NOMO-1 treated with DMSO at 0.1 percent for 48 hours (cell line): ENCODE measurements around the gene PLA2G1B.
A peak's percentile ranks its signal among the peaks of the same experiment; 100 is the strongest.

Experiments used
- DNase-seq: peaks from one replicate; lab custom pipeline; 2025; ENCODE audit not compliant: unreplicated experiment; lab: John Stamatoyannopoulos, UW

The PLA2G1B gene

DNA sequence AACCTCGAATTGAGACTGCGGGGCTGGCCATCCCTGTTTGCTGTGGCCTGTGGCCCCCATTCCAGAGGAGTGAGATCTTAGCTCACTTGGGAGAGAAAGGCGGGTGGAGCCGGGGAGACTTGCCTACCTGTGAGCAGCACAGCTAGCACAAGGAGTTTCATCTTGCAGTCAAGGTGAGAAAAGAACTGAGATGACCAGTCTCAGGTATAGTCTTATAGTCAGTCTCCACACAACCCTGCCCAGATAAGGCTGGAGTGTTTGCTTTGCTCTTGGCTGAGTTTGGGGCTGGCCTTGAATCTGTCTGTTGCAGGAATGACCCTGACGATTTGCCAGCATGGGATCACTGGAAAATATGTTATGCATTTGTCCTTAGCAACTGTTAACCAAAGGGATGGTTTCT is at the start of gene PLA2G1B:
TSS of gene PLA2G1B (minus strand) at position 187 of the 400 bp plus-strand sequence. CDS start at position 161, 26 bp downstream.
- no peak for DNase-seq

DNA sequence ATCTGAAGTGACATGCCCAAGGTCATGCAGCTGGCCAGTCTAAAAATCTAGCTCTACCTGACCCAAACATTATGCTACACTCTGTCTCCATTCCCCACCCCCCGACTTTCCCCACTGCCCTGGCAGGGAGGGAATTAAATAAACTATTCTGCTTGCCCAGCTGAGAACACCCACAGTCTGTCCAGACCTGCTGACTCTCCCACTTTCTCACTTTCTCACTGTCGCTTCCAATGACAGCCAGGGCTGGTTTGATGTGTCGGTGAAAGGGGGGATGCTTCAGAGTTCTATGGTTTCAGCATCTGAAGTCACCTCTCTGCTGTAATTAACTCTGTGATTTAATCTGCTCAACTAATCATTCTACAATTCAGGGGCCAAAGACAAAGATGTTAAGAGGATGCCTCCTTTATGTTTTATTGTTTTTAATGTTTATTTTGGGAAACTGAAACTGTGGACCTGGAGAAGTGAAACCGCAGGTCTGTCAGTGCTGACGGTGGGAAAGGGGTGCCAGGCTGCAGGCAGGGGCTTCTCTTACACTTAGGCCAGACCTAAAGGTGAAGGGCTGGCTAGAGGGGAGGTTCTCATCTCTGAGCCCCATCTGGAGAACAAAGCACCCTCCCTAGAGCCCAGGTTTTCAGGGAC is 49.5 kb upstream of the PLA2G1B start:
- peak; percentile 12 for DNase-seq

DNA sequence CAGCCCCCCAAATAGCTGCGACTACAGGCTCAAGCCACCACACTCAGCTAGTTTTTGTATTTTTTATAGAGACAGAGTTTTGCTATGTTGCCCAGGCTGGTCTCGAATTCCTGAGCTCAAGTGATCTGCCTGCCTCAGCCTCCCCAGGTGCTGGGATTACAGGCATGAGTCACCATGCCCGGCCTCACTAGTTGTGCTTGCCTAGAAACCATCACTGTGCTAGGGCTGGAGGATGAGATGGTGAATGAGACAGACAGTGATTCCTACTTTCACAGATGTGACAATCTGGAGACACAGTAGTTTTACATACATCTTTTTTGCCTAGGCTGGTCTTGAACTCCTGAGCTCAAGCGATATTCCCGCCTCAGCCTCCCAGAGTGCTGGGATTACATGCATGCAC is 48.8 kb upstream of the PLA2G1B start:
- DNase-seq: no peak

DNA sequence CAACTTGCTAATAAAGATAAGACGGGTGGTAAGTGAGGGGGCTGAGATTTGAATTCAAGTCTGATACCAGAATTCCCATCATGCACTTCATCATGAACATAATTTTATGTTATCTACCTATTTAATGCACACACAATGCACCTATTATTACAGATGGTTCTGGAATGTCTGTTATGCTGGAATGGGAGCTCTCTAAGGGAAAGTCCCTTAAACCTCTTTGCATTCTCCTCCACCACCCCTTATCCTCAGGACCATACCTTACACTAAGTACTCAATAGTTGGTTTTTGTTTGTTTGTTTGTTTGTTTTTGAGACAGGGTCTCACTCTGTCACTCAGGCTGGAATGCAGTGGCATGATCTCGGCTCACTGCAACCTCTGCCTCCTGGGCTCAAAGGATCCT is 48.4 kb upstream of the PLA2G1B start:
- no peak for DNase-seq

DNA sequence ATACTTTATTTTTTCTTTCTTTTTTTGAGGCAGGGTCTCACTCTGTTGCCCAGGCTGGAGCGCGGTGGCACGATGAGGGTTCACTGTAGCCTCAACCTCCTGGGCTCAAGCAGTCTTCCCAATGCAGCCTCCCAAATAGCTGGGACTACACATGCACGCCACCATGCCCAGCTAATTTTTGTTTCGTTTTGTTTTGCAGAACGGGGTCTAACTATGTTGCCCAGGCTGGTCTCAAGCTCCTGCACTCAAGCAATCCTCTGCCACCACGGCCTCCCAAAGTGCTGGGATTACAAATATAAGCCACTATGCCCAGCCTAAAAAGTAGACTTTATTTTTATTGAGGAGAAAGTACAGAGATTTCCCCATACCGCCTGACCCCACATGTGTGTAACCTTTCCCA is 46.1 kb upstream of the PLA2G1B start:
- DNase-seq: no peak

DNA sequence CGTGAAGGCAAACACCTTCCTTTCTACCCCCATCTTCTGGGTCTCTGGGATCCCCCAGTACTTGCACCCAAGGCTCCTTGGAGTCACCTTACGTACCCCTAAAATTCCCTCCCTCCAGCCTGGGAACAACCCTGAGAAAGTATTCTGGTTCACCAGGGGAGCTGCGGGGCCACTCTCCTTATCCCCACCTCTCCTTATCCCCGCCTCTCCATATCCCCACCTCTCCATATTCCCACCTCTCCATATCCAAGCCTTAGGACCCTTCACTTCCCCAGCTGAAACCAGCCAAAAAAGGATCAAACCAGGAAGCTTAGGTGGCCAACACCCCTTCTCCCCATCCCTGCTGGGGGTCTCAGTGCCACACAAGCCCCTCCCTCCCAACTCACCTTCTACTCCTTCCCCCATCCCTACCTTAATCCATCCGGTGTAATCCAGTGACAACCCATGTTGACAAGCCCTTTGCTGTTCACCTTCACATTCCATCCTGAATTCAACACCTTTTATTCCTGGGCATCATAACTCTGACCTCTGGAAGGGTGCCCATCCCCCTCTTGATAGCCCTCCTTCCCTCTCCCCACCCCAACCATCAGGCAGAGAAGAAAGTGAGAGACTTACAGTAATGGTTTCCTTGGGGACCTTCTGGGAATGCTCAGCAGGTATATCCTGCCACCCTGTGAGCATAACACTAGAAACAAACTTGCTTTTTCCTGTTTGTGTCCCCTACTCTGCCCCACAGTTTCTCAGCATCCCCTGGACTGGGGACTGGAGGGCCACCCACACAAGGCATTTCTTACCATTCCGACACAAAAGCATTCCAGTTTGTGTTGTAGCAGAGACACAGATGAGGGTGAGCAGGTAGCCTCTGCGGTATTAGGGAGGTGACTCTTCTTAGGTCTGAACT is 43.0 kb upstream of the PLA2G1B start:
- no peak for DNase-seq

DNA sequence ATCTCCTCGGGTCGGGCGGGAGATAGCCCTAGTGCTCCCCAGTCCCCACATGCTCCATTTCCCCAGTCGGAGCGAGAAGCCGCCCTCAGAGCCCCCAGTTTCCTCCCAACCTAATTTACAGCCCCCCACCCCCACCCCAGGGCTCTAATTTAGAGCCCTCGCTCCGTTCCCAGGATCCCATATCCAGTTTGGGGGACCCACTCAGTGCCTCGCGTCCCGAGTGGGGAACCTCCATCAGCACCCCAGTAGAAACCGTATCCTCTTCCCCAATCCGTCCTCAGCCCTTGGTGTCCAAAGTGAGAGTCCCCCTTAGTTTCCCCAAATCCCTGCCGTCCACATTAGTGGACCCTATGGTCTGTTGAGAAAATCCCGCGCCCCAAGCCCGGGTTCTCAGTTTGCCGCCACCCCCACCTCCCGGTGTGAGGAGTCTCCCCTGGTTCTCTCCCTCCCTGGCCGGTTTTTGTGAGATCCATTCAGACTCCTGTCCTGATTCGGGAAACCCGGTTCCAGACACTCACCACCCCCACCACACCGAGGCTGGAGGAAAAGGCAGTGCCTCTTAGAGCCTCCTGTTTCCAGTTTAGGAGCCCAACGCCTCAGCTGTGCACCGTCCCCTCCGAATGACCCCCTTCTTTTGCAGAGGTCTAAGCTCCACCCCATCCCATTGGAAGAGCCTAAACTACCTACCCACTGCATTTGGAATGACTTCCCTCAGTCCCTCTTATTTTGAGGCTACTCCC is 42.2 kb upstream of the PLA2G1B start:
- no peak for DNase-seq

DNA sequence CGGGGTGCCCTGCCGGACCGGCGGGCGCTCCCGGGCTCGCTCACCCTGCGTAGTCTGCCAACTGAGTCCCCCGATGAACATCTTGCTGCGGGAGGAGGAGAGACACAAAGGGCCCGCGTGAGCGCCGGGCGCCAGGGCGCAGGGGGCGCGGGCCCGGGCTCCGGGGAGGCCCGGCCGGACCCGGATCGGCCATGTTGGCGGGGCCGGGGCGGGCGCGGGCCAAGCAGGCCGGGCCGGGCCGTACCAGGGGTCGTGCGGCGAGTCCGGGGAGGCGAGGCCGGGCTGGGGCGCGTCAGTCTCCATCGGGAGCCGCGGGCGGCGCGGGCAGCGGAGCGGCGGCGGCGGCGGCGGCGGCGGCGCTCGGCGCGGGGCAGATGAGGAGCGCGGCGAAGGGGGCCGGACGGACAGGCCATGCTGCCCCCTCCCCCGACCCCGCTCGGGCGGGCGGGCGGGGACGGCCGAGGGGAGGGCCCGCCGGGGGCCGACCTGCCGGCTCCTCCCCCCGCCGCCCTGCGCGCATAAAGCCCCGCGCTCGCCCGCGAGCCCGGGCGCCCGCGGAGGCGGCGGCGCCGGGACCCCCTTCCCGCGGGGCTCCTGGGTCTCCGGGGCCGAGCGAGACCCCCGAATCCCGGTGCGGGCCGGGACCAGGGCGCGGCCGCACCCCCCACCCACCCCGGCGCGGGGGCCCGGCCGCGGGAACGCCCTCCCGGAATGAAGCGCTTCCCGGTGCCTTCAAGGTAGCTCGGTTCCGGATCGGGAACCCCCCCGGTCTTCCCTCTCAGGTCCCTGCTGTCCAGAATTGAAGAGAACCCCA is 41.4 kb upstream of the PLA2G1B start, which contains the start of gene MSI1:
TSS of gene MSI1 (minus strand) at position 376 of the 814 bp plus-strand sequence. CDS start at position 303, 73 bp downstream.
- no peak for DNase-seq

DNA sequence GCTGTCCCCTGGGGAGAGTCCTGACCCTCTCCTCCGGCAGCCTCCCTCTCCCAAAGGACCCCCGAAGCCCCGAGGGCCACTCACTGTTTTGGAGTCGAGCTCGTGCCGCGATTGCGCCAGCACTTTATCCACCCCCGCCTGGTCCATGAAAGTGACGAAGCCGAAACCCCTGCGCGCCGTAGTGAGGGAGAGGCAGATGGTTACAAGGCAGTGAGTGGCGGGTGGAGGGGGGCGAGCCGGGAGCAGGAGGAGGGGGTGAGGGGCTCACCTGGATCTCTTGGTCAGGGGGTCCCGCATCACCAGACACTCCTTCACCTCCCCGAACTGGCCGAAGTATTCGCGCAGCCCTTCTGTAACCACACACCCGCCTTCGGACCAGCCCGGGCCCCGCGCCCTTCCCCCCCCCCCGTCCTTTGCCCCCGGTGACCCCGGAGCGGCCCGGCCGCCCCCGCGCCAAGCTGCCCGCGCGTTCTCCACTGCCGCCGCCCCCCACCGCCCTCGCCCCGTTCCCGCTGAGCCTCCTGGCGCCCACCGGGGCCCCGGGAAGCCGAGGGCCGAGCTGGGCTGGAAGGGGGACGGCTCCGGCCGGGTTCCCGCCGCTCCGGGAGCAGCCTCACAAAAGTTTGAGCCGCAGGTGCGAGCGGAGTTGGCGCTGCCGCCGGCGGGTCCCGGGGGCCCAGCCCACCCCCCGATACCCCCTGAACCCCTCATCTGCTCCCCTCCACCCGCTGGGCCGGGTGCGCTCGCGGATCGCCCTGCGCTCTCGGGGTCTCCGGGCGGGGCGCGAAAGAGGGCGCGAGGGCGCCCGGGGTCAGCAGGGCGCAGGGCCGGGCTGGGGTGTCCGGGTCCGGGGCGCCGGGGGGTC is 40.6 kb upstream of the PLA2G1B start:
- DNase-seq: no peak

DNA sequence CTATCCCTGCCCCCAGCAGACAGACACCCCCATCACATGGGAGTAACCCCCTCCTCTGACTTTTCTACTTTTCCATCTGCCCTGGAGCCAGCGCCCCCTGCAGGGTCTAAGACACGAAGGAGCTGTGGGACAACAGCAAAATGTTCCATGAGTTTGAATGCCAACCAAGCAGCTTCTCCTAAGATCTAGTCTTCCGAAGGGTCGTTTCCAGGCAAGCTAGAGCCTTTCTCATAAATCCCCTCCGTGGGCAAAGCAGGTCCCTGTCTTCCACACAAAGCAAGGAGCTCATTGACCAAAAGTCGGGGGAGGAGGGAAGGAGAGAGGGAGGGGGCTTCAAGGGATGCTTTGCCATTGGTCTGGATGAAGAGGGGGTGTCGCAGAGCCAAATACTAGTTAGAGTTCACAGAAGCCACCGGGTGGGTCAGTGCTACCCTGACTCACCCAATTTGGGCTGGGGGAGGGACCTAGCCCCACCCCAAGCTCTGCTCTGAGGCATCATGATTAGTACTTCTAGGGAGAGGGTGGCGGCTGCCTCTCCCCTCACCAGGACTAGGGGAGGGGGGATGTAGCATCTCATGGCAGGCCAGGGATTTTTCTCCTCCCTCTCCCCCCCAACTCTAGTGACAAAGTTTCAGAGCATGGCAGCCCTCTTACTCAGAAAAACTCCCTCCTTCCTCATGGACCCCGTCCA is 39.8 kb upstream of the PLA2G1B start:
- no peak for DNase-seq

DNA sequence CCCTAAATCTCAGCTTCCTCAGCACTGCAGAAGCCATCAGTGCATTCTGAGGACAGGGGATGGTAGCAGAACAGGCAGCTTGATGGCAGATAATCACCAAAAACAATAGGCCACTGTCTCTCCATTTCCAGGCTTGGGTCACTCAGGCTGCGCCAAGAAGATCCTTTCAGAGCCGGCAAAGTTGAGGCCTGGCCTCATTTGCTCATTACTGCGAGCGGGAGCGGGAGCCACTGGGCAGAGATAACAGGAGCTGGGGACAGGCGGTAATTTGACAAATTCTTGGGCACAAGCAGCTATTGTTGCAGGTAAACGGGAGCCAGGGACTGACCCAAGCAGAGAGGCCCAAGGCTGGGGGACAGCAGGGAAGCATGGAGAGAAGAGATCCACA is 39.3 kb upstream of the PLA2G1B start:
- DNase-seq: no peak

DNA sequence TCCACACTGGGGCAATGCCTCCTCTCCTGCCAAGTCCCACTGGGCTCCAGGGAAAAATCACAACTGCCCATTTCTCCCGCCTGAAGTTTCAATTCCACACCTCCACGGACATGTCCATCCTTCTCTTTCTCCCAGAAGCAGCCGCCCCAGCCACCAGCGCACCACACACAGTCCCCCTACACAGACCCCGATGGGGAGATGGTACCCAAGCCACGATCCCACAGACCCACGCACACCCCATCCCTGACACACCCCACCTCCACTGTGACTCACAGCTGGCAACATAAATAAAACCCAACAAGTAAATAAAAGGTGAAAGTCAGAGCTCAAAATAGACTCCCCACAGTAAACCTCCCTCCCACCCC is 38.7 kb upstream of the PLA2G1B start:
- no peak for DNase-seq

DNA sequence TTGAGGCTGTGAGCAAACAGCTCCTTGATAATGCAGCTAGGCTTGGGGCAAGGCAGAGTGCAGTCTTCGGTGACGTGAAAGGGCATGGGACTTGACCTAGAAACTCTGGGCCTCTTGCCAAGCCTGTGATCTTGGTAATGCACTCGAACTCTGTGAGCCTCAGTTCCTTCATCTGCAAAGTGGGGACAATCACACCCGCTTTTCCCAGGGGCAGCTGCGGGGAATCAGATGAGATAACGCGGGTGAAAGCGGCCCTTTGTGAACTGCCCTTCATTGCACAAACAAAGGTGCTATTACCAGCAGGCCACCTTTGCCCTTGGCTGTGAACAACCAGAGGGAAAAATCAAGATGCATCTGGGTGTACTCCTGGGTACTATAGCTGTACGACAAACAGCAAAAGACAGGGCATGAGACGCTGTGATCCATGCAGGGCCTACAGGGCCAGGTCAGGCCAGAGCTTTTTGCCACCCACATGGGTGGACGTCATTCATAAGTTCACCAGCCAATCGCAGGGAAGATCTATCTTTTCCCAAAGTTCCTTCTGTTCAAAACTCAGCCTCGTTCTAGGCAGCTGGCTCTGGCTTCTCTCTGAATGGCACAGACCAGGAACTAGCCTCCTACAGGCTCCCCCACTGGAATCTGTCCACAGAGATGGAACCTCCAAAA is 38.2 kb upstream of the PLA2G1B start:
- DNase-seq: no peak

DNA sequence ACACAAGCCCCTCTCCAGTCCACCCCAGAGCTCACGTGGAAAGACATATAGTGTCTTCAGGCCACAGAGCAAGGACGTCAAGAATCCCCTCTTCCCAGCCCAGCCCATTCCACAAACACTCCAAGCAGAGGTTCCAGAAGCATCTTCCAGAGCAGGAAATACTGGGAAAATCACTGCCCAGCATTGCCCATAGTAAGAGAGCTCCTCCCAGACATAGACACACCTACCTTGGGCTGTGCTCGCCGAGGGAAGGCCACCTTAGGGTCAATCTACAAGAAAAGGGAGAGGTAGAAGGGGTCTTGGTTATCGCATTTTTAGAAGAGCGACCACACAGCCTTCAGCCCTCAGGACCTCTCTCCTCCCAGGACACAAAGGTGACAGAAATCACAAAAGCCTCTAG is 36.9 kb upstream of the PLA2G1B start:
- DNase-seq: no peak

DNA sequence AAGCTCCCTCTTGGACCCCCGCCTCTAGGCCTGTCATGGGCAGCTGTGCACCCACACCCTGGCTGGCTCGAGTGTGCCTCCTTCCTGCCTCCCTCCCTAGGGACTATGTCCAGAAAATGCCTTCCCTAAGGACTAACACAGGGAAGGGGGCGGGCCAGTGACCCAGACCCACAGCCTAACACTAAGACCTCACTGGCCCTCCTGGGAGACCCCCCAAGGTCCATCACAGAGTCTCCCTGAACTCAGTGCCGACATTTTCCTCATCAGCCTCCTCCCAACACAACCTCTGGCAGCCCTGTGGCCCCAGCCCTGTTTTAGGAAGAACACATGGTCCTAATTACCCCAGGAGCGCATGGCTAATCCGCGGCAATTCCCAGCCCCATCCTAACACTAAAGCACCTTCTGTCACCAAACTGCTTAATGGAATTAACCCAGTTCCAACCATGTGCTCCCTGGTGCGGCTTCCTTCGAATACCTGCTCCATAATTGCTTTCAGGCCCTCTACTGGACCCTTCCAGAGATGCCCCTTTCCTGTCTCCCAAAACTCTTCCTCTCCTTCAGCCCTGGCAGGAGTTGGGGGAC is 35.8 kb upstream of the PLA2G1B start:
- DNase-seq: no peak

DNA sequence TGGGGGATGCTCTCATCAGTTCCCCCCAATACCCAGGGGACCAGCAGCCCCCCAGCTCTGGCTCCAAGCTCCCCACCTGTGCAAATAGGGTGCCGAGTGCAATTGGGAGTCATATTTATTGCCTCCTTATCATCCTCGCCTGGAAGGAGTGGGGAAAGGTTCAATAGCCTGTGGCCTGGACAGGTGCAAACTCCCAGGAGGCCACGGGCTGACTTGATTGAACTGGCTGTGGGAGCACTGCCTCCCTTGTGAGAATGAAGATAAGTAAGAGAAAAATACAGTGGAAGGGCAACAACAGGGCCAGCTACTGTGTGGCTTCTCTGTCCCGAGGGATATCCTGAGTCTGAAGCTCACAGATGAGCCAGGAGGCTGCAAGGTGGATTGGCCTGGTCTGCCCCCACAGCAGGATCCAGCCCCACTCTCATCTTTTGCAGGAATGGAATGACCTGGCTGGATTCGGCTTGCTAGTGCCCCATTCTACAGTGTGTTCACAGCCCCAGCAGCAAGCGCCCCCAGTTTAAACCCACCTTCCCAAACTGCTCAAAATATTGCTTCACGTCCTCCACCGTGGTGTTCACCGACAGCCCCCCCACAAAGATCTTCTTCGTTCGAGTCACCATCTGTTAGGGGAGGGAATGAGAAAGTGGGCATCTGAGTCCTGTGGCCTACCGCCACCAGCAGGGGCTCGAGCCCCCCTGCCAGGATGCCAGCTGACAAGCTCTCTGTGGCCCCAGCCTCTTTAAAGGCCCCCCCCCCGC is 35.1 kb upstream of the PLA2G1B start:
- DNase-seq: no peak

DNA sequence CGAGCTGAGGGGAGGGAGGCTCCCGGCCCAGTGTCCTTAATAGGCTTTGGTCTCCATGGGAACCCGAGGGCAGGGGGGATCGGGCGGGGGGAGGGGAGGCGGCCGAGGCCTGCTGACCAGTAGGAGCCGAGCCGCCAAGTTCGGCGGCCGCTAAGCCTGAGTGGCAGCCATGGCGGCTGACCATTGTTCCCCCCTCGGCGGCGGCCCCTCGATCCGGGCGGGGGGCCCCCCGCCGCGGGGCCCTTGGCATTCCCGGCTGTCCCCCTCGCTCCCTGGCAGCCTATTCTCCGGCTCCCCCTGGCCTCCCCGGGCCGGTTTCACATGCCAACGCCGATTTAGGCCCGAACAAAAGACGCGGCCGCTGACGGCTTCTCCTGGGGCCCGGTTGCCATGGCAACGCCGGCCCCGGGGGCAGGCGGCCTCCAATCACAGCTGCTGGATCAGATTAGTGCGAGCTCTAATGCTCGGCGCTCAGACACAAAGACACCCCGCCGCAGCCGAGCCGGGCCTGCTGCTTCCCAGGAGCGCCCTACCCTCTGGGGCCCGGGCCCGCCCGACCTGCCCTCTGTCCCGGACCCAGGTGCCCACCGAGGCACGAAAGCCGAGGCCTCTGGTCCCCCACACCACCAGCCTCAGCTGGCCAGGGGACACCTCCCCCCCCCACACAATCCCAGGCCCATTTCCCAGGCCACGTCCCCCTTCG is 34.1 kb upstream of the PLA2G1B start:
- no peak for DNase-seq
